ENCODE measurements around the gene CACNA1E.
A peak's percentile ranks its signal among the peaks of the same experiment; 100 is the strongest.

CACNA1E gene

DNA sequence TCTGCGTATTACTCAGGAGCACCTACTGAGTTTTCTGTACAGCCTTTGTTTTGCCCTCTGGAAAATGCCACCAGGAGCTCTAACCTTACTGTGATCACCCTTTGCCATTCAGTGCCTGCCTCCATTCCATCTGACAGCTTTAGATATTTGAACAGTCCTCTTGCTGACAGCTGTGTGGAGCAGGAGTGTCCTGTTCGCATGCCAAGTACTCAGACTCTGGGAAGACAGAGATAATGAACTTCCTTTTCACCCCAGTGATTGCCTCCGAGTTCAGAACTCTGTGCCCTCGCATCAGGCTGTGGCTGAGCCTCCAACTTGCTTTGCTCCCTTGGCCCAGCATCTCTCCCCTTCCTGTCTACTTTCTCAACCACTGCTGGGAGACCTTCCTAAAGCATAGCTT, 74.0 kb downstream of the CACNA1E start:
- no peak for TF ChIP-seq CTCF (conservative IDR thresholded peaks at IDR 0.05)
- TF ChIP-seq ZFX (IDR thresholded peaks at IDR 0.05), result no peak
- H3K27ac ChIP-seq, result no peak overlapping the region

GRCh38 chr1:181558416-181558815, 75.1 kb downstream of the CACNA1E start:
- no peak overlapping the region for H3K27ac ChIP-seq
- TF ChIP-seq CTCF (conservative IDR thresholded peaks at IDR 0.05), result no peak

- H3K27ac ChIP-seq, result no peak overlapping the region
- TF ChIP-seq ZFX (IDR thresholded peaks at IDR 0.05) (no peak), CTCF (conservative IDR thresholded peaks at IDR 0.05) (no peak)
Measured at GRCh38 chr1:181559142-181559541, 75.8 kb downstream of the CACNA1E start.

- no peak for TF ChIP-seq CTCF (conservative IDR thresholded peaks at IDR 0.05)
- no peak for TF ChIP-seq ZFX (IDR thresholded peaks at IDR 0.05)
- no peak overlapping the region for H3K27ac ChIP-seq
Measured at GRCh38 chr1:181562395-181562794, 79.1 kb downstream of the CACNA1E start.

GRCh38 chr1:181568736-181569135, 85.4 kb downstream of the CACNA1E start:
- no peak for TF ChIP-seq CTCF (conservative IDR thresholded peaks at IDR 0.05)
- TF ChIP-seq ZFX (IDR thresholded peaks at IDR 0.05), result no peak
- no peak overlapping the region for H3K27ac ChIP-seq

- no peak for TF ChIP-seq ZFX (IDR thresholded peaks at IDR 0.05)
- no peak for TF ChIP-seq CTCF (conservative IDR thresholded peaks at IDR 0.05)
- H3K27ac ChIP-seq, result no peak overlapping the region
Measured at GRCh38 chr1:181577475-181577874, 94.2 kb downstream of the CACNA1E start.

DNA sequence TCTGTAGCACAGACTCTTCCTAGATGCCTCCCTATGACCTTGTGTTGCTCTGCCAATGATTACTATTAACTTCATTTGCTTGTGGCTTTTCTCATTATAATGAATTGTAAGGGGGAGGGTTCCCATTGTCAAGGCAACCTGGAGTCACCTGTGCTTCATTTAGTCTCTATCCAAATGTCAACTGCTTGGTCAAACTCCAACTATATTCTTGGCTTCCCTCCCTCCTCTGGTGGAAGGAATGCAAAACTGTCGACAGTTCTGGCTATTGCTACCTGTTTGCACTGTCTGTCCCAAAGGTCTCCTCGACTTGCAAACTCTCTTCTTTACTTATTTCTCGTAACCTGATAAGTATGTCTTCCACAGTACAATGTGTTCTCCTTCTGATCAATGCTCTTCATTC, 100.3 kb downstream of the CACNA1E start:
- H3K27ac ChIP-seq, result no peak overlapping the region
- TF ChIP-seq CTCF (conservative IDR thresholded peaks at IDR 0.05), result peak; percentile 37
- TF ChIP-seq ZFX (IDR thresholded peaks at IDR 0.05), result no peak
